ENCODE measurements around the gene GHITM.

GRCh38 chr10:84114088-84114667 lies 25.1 kb upstream of the GHITM start:
- no peak for TF ChIP-seq EZH2 (IDR thresholded peaks at IDR 0.05; ENCODE audit: low read length, missing control alignments)
- TF ChIP-seq CTCF (conservative IDR thresholded peaks at IDR 0.05 in 1 of 2, IDR thresholded peaks at IDR 0.05 in 1 of 2; ENCODE audit: low read depth in 1 of 2, low read length in 2 of 2): no peak

Data from fibroblast of lung (primary cell).